ENCODE data around the gene OBSCN.

The OBSCN gene

DNA sequence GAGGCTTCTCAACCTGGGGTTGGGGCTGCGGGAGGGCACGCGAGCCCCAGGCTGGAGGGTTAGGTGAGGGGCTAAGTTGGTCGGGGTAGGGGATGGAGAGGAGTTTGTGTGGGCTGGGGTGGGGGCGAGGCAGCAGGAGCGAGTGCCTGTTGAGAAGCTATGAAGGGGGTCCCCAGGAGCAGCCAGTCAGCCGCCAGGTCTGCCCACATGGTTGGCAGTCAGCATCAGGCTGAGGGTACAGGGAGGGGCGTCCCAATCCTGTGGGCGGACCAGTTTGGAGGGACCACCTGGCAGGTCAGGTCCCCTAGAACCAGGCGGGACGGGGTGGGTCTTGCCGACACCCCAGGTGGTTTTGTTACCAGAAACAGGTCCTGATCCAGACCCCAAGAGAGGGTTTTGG lies 209.2 kb downstream of the OBSCN start:
- Histone ChIP-seq H3K36me3 (replicated peaks) (no peaks in the 10 kb centered on the region), H3K27me3 (replicated peaks) (peaks cover 2% of the 10 kb centered on the region), H3K27ac (no peak overlapping the region), H3K4me3 (ENCODE audit: low read depth, low read length) (no peak overlapping the region)
- TF ChIP-seq, protein P1, sequence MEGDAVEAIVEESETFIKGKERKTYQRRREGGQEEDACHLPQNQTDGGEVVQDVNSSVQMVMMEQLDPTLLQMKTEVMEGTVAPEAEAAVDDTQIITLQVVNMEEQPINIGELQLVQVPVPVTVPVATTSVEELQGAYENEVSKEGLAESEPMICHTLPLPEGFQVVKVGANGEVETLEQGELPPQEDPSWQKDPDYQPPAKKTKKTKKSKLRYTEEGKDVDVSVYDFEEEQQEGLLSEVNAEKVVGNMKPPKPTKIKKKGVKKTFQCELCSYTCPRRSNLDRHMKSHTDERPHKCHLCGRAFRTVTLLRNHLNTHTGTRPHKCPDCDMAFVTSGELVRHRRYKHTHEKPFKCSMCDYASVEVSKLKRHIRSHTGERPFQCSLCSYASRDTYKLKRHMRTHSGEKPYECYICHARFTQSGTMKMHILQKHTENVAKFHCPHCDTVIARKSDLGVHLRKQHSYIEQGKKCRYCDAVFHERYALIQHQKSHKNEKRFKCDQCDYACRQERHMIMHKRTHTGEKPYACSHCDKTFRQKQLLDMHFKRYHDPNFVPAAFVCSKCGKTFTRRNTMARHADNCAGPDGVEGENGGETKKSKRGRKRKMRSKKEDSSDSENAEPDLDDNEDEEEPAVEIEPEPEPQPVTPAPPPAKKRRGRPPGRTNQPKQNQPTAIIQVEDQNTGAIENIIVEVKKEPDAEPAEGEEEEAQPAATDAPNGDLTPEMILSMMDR (IDR thresholded peaks at IDR 0.05; ENCODE audit: low read depth, low read length, missing control alignments): no peak
- in situ Hi-C loops (cut with HindIII; ENCODE audit: low pct_ligation_motif_present, low sequenced_read_pairs): no loop called here
- DNase-seq: no peak

GRCh38 chr1:228417483-228418203 lies 209.8 kb downstream of the OBSCN start:
- in situ Hi-C loops (cut with HindIII; ENCODE audit: low pct_ligation_motif_present, low sequenced_read_pairs): no loop called here
- Histone ChIP-seq H3K36me3 (replicated peaks) (no peaks in the 10 kb centered on the region), H3K27me3 (replicated peaks) (peaks cover 2% of the 10 kb centered on the region), H3K4me3 (ENCODE audit: low read depth, low read length) (no peak overlapping the region), H3K27ac (no peak overlapping the region)
- DNase-seq: no peak
- TF ChIP-seq, protein P1 (IDR thresholded peaks at IDR 0.05; ENCODE audit: low read depth, low read length, missing control alignments): no peak

GRCh38 chr1:228420968-228421826 lies 213.4 kb downstream of the OBSCN start:
- Histone ChIP-seq H3K36me3 (replicated peaks) (no peaks in the 10 kb centered on the region), H3K27me3 (replicated peaks) (peaks cover 2% of the 10 kb centered on the region), H3K27ac (no peak overlapping the region), H3K4me3 (ENCODE audit: low read depth, low read length) (no peak overlapping the region)
- no peak for DNase-seq
- in situ Hi-C loops (cut with HindIII; ENCODE audit: low pct_ligation_motif_present, low sequenced_read_pairs): no loop called here
- TF ChIP-seq, protein P1 (IDR thresholded peaks at IDR 0.05; ENCODE audit: low read depth, low read length, missing control alignments): no peak

DNA sequence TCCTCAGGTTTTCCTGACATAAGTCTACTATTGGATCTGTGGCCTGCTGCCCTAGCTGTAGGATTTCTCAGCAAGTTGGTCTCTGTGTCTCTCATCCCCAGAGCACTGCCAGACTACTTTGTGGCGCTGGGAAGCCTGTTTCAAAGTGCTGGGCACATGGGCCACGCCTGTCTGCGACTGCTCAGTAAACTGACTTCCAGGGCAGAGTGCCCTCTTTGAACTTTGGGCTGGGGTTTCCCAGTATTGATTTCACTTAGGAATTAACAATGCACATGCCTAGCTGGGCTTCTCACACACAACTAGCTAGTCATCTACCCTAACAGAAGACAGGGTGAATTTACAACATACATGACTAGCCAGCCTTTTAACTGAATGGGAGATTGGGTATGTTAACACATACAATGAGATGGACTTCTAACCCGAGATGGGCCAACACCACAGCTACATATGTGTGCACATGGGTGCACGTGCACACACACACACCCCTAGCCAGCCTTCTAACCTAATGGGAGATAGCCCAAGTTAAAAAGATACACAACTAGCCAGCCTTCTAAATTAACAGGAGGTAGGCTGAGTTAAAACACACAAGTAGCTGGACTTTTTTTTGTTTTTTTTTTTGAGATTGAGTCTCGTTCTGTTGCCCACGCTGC lies 215.7 kb downstream of the OBSCN start:
- TF ChIP-seq, protein P1 (IDR thresholded peaks at IDR 0.05; ENCODE audit: low read depth, low read length, missing control alignments): no peak
- Histone ChIP-seq H3K27ac (no peak overlapping the region), H3K36me3 (replicated peaks) (no peaks in the 10 kb centered on the region), H3K27me3 (replicated peaks) (no peaks in the 10 kb centered on the region), H3K4me3 (ENCODE audit: low read depth, low read length) (no peak overlapping the region)
- DNase-seq: no peak
- in situ Hi-C loops (cut with HindIII; ENCODE audit: low pct_ligation_motif_present, low sequenced_read_pairs): no loop called here

- in situ Hi-C loops (cut with HindIII; ENCODE audit: low pct_ligation_motif_present, low sequenced_read_pairs): no loop called here
- Histone ChIP-seq H3K36me3 (replicated peaks) (no peaks in the 10 kb centered on the region), H3K4me3 (ENCODE audit: low read depth, low read length) (no peak overlapping the region), H3K27ac (no peak overlapping the region), H3K27me3 (replicated peaks) (peaks cover 4% of the 10 kb centered on the region)
- TF ChIP-seq, protein P1 (IDR thresholded peaks at IDR 0.05; ENCODE audit: low read depth, low read length, missing control alignments): no peak
- no peak for DNase-seq
Measured at GRCh38 chr1:228424685-228425660, 217.1 kb downstream of the OBSCN start.
